Lower leg skin (tissue), 3 donors: ENCODE results near the gene MED29.

Experiments used
- CTCF ChIP-seq, 3 donors: fragments of 450-650 bp; IDR thresholded peaks; one replicate each; pipeline ENCODE4 v1.5.1; 2016; ENCODE audit warnings: antibody characterized with exemption in 3 of 3, mild to moderate bottlenecking in 3 of 3, moderate library complexity in 2 of 3
- POLR2A ChIP-seq, 2 donors: fragments of 450-650 bp; IDR thresholded peaks; one replicate each; pipeline ENCODE4 v1.6.1; 2016 to 2017; ENCODE audit warnings: antibody characterized with exemption in 2 of 2, mild to moderate bottlenecking in 1 of 2, moderate library complexity in 1 of 2

GRCh38 chr19:39409208-39410016, 18.2 kb downstream of the MED29 start:
- TF ChIP-seq CTCF (IDR thresholded peaks at IDR 0.05) (no peak), POLR2A (IDR thresholded peaks at IDR 0.05) (peak in 1 of 2 donors; percentile 36)
